GM12801 (cell line): ENCODE results near the gene ZBTB20.

ENCODE experiments used
- TF ChIP-seq, protein P1 (sequence below): IDR thresholded peaks from one replicate; pipeline ENCODE4 v1.5.1; 2011; ENCODE audit warnings: control low read depth; ENCODE audit not compliant: insufficient read length; ENCODE audit errors: extremely low read depth

ZBTB20 gene

DNA sequence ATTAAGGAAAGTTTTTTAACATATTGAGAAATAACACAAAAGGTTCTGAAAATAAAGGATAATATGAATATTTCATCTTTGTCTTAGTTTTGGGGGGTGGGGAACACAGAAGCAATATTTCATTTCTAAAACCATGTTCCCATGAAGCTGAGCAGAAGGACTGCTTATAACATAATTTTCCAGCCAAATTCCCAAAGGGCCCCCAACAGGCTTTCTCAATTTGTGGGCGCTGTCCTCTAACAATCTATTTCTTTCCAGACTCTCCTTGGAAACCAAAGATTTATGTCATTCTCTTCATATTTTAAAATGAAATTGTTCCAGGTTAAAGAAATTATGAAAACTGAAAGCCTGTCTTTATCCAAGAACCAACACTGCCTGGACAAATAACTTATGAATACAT lies 273.5 kb downstream of the ZBTB20 start:
- TF ChIP-seq, protein P1, sequence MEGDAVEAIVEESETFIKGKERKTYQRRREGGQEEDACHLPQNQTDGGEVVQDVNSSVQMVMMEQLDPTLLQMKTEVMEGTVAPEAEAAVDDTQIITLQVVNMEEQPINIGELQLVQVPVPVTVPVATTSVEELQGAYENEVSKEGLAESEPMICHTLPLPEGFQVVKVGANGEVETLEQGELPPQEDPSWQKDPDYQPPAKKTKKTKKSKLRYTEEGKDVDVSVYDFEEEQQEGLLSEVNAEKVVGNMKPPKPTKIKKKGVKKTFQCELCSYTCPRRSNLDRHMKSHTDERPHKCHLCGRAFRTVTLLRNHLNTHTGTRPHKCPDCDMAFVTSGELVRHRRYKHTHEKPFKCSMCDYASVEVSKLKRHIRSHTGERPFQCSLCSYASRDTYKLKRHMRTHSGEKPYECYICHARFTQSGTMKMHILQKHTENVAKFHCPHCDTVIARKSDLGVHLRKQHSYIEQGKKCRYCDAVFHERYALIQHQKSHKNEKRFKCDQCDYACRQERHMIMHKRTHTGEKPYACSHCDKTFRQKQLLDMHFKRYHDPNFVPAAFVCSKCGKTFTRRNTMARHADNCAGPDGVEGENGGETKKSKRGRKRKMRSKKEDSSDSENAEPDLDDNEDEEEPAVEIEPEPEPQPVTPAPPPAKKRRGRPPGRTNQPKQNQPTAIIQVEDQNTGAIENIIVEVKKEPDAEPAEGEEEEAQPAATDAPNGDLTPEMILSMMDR = no peak

GRCh38 chr3:114872588-114872987 lies 274.5 kb downstream of the ZBTB20 start:
- TF ChIP-seq, protein P1 = no peak

- TF ChIP-seq, protein P1 = no peak
Observed at GRCh38 chr3:114872050-114872449, 275.0 kb downstream of the ZBTB20 start.

DNA sequence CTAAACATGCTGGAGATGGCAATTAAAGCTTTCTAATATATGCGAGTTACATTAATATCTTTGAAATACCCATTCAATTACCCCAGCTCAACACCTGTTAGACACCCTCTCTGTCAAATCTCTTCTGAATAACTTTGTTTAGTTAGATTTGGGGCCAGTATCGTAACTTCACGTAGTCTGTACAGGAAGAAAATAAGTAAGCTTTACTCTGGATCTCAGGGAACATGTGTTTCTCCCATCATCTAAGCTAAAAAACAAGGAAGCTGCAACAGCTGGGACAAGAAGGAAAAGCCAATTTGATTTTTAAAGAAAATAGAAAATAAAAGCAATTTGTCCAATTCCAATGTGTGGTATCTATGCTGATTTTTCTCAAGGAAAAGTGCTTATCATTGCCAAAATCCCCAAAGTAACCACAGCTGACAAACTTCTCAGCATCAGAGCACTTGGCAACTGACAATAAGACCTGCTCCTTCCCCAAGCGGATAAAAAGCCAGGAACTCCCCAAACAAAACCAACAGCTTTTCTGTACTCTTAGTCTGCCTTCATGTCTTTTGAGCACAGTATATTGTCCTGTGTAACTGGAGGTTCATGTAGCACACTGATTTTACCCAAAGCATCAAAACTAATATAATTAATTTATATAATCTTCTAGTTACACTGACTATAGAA lies 279.1 kb downstream of the ZBTB20 start:
- TF ChIP-seq, protein P1 = no peak

DNA sequence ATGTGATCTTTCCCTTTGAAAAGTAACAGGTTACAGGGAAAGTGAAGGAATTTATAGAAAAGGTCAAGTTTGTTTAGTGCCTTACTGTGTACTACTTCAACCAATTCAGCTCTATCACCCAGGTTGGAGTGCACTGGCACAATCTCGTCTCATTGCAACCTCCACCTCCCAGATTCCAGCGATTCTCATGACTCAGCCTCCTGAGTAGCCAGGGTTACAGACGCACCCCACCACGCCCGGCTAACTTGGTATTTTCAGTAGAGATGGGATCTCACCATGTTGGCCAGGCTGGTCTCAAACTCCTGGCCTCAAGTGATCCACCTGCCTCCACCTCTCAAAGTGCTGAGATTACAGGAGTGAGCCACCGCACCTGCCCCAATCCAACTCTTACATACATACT lies 279.7 kb downstream of the ZBTB20 start:
- TF ChIP-seq, protein P1 = no peak

DNA sequence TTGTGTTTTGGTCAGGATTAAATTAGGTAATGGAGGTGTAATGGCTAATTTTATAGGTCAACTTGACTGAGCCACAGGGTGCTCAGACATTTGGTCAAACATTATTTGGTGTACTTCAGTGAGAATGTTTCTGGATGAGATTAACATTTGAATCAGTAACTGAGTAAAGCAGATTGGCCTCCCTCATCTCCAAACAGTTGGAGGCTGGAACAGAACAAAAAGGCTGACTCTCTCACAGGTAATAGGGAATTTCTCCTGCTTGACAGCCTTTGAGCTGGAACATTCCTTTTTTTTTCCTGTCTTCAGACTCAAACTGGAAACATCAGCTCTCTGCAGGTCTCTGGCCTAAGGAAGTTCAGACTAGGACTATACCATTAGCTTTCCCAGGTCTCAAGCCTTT lies 280.7 kb downstream of the ZBTB20 start:
- TF ChIP-seq, protein P1 = no peak

- TF ChIP-seq, protein P1 = no peak
Observed at GRCh38 chr3:114864970-114865369, 282.1 kb downstream of the ZBTB20 start.
